ENCODE data around the gene MMD2.

MMD2 gene, protein sequence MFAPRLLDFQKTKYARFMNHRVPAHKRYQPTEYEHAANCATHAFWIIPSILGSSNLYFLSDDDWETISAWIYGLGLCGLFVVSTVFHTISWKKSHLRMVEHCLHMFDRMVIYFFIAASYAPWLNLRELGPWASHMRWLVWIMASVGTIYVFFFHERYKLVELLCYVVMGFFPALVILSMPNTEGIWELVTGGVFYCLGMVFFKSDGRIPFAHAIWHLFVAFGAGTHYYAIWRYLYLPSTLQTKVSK
- 0 reads per million in 3 donors for total RNA-seq

DNA sequence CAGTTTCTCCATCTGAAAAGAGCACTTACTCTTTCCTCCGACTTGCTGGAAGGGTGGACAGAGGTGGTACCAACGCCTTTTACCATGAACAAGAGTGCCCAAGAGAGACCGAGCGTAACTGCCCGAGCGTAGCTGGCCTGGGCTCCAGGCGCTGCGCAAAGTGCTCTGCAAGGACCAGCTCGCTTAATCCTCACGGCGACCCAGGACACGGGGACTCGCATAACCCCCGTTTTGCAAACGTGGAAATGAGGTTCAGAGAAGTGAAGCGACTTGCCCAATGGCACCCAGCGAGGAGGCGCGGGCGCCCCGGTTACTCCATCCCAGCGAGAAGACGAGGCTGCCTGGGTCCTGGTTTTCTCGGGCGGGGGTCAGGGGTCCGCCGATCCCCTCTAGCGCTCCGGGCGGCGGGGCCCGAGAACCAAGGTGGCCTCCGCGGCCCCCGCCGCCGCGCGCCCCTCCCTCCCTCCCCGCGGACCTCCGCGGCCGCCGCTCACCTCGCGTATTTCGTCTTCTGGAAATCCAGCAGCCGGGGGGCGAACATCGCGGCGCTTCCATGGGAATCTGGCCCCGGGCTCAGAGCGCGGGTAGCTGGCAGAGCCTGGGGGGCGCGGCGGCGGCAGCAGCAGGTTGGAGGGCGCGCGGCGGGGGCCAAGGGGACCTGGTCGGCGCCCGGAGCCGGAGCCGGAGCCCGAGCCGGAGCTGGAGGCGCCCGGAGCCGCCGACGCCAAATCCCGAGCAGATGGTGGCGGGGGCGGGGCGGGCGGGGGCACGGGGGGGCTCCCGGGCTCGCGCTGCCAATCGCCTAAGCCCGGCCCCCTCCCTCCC is at the start of gene MMD2:
Gene MMD2, minus strand, starts transcription at position 711 of the 825 bp plus-strand sequence. Its CDS starts 170 bp downstream, at position 541.
- H3K27me3 ChIP-seq (replicated peaks; ENCODE audit: control insufficient read depth, insufficient read depth, low read length, poor library complexity, severe bottlenecking), result peaks cover 8% of the 10 kb centered on the region

DNA sequence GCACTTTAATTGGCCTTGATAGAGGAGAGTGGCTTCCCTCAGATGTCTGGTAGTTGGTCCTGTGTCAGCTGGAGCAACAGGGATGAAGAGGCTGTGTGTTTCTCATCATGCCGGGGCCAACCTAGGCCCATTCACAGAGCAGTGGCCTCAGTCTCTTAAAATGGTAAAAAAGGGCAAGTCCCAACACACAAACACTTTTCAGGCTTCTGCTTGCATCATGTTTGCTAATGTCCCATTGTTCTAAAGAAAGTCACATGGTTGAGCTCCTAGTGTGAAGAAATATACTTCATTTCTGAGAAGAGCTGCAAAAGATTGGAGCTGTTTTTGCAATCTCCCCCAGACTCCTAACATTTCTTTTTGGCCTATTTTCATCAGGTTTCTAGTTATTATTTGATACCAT is 46.1 kb upstream of the MMD2 start:
- DNase-seq, result no peak
- no peaks in the 10 kb centered on the region for H3K4me1 ChIP-seq (ENCODE audit: control insufficient read depth, insufficient read depth, low read length, poor library complexity, severe bottlenecking)
- H3K9me3 ChIP-seq (ENCODE audit: control insufficient read depth, low read length), result no peaks in the 10 kb centered on the region
- no peak overlapping the region for H3K27ac ChIP-seq (ENCODE audit: insufficient read depth, low read length, poor library complexity, severe bottlenecking)
- H3K36me3 ChIP-seq (ENCODE audit: control insufficient read depth, insufficient read depth, low read length), result no peaks in the 10 kb centered on the region
- no peaks in the 10 kb centered on the region for H3K27me3 ChIP-seq (replicated peaks; ENCODE audit: control insufficient read depth, insufficient read depth, low read length, poor library complexity, severe bottlenecking)
- H3K4me3 ChIP-seq (ENCODE audit: insufficient read depth, low read depth, low read length, poor library complexity, severe bottlenecking), result no peak overlapping the region

More for the DNA sequence above, at the start of gene MMD2:
- H3K4me1 ChIP-seq (ENCODE audit: control insufficient read depth, insufficient read depth, low read length, poor library complexity, severe bottlenecking), result peaks cover 6% of the 10 kb centered on the region
- no peaks in the 10 kb centered on the region for H3K36me3 ChIP-seq (ENCODE audit: control insufficient read depth, insufficient read depth, low read length)
- H3K9me3 ChIP-seq (ENCODE audit: control insufficient read depth, low read length), result no peaks in the 10 kb centered on the region
- no peak within 1 kb of the TSS for H3K27ac ChIP-seq (ENCODE audit: insufficient read depth, low read length, poor library complexity, severe bottlenecking)
- no peak within 1 kb of the TSS for H3K4me3 ChIP-seq (ENCODE audit: insufficient read depth, low read depth, low read length, poor library complexity, severe bottlenecking)
- DNase-seq, result no peak

DNA sequence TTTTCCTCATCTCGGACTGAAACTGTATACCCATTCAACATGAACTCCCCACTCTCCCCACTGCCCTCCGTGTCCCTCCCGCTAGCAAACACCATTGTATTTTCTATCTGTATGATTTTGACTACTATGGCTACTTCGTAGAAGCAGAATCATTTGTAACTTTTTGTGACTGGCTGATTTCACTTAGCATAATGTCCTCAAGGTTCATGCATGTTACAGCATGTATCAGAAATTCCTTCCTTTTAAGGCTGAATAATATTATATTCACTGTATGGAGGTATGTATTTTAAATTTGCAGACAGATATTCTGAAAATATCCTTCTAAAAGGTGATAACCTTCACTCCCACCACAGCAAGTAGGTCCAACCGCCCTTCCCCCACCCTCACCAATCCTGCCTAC is 42.9 kb upstream of the MMD2 start:
- Histone ChIP-seq H3K27me3 (replicated peaks; ENCODE audit: control insufficient read depth, insufficient read depth, low read length, poor library complexity, severe bottlenecking) (no peaks in the 10 kb centered on the region), H3K4me1 (ENCODE audit: control insufficient read depth, insufficient read depth, low read length, poor library complexity, severe bottlenecking) (no peaks in the 10 kb centered on the region), H3K27ac (ENCODE audit: insufficient read depth, low read length, poor library complexity, severe bottlenecking) (no peak overlapping the region), H3K36me3 (ENCODE audit: control insufficient read depth, insufficient read depth, low read length) (peaks cover 9% of the 10 kb centered on the region), H3K4me3 (ENCODE audit: insufficient read depth, low read depth, low read length, poor library complexity, severe bottlenecking) (no peak overlapping the region), H3K9me3 (ENCODE audit: control insufficient read depth, low read length) (no peaks in the 10 kb centered on the region)
- DNase-seq, result no peak

DNA sequence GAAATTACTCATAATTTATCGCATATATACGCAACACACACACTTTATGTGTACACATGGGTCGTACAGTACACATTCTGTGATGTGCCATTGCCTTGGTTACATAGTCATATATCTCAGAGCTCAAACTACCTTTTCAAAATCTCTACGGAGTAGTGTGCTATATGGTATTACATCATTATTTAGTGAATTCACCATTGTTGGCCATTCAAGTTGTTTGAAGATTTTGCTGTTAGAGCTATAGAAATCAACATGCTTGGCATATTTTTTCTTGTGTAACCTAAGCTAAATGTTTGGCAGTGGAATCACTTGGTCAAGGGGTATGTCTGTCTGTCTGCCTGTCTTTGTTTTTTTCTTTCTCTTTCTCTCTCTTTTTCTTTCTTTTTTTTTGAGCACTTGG is 42.0 kb upstream of the MMD2 start:
- H3K4me1 ChIP-seq (ENCODE audit: control insufficient read depth, insufficient read depth, low read length, poor library complexity, severe bottlenecking), result no peaks in the 10 kb centered on the region
- H3K27me3 ChIP-seq (replicated peaks; ENCODE audit: control insufficient read depth, insufficient read depth, low read length, poor library complexity, severe bottlenecking), result no peaks in the 10 kb centered on the region
- no peak overlapping the region for H3K4me3 ChIP-seq (ENCODE audit: insufficient read depth, low read depth, low read length, poor library complexity, severe bottlenecking)
- H3K36me3 ChIP-seq (ENCODE audit: control insufficient read depth, insufficient read depth, low read length), result peaks cover 17% of the 10 kb centered on the region
- no peak for DNase-seq
- H3K9me3 ChIP-seq (ENCODE audit: control insufficient read depth, low read length), result no peaks in the 10 kb centered on the region
- H3K27ac ChIP-seq (ENCODE audit: insufficient read depth, low read length, poor library complexity, severe bottlenecking), result no peak overlapping the region

DNA sequence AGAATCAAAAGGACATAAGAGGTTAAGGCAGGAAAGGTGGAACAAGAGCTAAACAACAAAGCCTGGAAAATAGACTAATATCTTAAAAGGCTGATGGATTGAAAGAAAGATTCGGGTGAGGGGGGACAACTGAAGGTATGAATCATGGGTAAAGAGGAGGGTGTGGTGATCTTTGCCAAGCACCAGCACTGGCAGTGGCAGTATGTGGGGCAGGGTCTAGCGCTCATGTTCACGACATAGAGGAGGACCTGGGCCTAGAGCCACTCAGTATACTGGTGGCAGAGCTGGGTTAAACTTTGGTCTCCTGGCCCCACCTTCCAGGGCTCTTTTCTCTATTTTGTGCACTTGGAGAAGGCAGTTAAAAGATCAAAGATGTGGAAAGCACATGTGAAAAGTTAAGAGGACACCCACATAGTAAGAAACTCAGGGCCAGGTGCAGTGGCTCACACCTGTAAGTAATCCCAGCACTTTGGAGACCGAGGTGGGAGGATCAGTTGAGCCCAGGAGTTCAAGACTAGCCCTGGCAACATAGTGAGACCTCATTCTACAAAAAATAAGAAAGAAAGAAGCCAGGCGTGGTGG is 40.5 kb upstream of the MMD2 start:
- Histone ChIP-seq H3K27ac (ENCODE audit: insufficient read depth, low read length, poor library complexity, severe bottlenecking) (no peak overlapping the region), H3K4me1 (ENCODE audit: control insufficient read depth, insufficient read depth, low read length, poor library complexity, severe bottlenecking) (no peaks in the 10 kb centered on the region), H3K36me3 (ENCODE audit: control insufficient read depth, insufficient read depth, low read length) (peaks cover 33% of the 10 kb centered on the region), H3K9me3 (ENCODE audit: control insufficient read depth, low read length) (no peaks in the 10 kb centered on the region), H3K27me3 (replicated peaks; ENCODE audit: control insufficient read depth, insufficient read depth, low read length, poor library complexity, severe bottlenecking) (no peaks in the 10 kb centered on the region), H3K4me3 (ENCODE audit: insufficient read depth, low read depth, low read length, poor library complexity, severe bottlenecking) (no peak overlapping the region)
- DNase-seq, result no peak

DNA sequence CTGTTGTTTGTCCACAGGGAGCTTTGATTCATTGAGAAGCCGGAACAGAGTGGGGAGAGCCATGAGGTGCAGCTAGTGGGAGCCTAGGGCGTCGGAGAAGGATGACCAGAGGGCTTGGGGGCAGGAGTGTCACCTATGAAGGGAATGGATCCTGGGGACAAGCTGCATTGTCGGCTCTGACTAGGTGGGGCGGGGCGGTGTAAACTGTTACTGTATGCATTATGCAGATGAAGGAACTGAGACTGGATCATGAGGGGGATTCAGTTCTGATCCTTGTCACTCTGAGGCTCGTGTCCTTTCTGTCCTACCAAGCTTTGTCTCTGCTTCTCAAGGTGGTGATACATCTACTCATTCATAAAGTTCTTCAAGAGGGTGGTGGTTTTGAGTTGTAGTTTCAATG is 39.9 kb upstream of the MMD2 start:
- H3K27ac ChIP-seq (ENCODE audit: insufficient read depth, low read length, poor library complexity, severe bottlenecking), result no peak overlapping the region
- no peaks in the 10 kb centered on the region for H3K27me3 ChIP-seq (replicated peaks; ENCODE audit: control insufficient read depth, insufficient read depth, low read length, poor library complexity, severe bottlenecking)
- DNase-seq, result no peak
- no peak overlapping the region for H3K4me3 ChIP-seq (ENCODE audit: insufficient read depth, low read depth, low read length, poor library complexity, severe bottlenecking)
- H3K36me3 ChIP-seq (ENCODE audit: control insufficient read depth, insufficient read depth, low read length), result peaks cover 38% of the 10 kb centered on the region
- H3K9me3 ChIP-seq (ENCODE audit: control insufficient read depth, low read length), result no peaks in the 10 kb centered on the region
- H3K4me1 ChIP-seq (ENCODE audit: control insufficient read depth, insufficient read depth, low read length, poor library complexity, severe bottlenecking), result no peaks in the 10 kb centered on the region

DNA sequence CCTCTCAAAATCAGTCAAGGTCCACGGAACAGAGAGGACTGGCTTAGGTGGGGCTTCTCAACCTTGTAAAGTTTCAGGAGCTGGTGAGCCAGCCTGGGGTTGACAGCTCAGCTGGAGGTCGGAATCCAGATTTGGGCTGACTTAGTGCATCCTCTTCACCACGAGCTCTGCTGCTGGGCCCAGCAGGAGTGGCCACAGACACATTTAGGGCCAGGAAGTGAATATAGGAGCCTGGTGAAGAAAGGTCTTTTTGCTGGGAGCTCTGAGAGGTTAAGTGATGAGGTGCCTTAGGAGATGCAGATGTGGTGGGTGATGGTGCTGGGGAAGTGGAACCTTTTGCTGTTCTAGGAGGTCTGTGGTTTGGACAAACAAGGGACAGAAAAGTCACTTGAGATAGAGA is 39.3 kb upstream of the MMD2 start:
- no peak for DNase-seq
- no peak overlapping the region for H3K27ac ChIP-seq (ENCODE audit: insufficient read depth, low read length, poor library complexity, severe bottlenecking)
- no peaks in the 10 kb centered on the region for H3K9me3 ChIP-seq (ENCODE audit: control insufficient read depth, low read length)
- peaks cover 45% of the 10 kb centered on the region for H3K36me3 ChIP-seq (ENCODE audit: control insufficient read depth, insufficient read depth, low read length)
- no peaks in the 10 kb centered on the region for H3K4me1 ChIP-seq (ENCODE audit: control insufficient read depth, insufficient read depth, low read length, poor library complexity, severe bottlenecking)
- no peaks in the 10 kb centered on the region for H3K27me3 ChIP-seq (replicated peaks; ENCODE audit: control insufficient read depth, insufficient read depth, low read length, poor library complexity, severe bottlenecking)
- no peak overlapping the region for H3K4me3 ChIP-seq (ENCODE audit: insufficient read depth, low read depth, low read length, poor library complexity, severe bottlenecking)

DNA sequence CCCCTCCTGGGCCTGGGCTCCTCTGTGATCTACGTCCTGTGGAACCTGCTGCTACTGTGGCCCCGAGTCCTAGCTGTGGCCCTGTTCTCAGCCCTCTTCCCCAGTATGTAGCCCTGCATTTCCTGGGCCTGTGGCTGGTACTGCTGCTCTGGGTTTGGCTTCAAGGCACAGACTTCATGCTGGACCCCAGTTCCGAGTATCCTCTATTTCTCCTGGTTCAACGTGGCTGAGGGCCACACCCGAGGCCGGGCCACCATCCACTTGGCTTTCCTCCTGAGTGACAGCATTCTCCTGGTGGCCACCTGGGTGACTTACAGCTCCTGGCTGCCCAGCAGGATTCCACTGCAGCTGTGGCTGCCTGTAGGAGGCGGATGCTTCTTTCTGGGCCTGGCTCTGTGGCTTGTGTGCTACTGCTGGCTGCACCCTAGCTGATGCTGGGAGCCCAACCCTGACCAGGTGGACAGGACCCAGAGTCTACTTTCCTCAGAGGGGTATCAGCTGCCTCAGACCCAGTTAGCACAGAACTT is 37.8 kb upstream of the MMD2 start:
- Histone ChIP-seq H3K27ac (ENCODE audit: insufficient read depth, low read length, poor library complexity, severe bottlenecking) (no peak overlapping the region), H3K4me3 (ENCODE audit: insufficient read depth, low read depth, low read length, poor library complexity, severe bottlenecking) (no peak overlapping the region), H3K27me3 (replicated peaks; ENCODE audit: control insufficient read depth, insufficient read depth, low read length, poor library complexity, severe bottlenecking) (no peaks in the 10 kb centered on the region), H3K9me3 (ENCODE audit: control insufficient read depth, low read length) (no peaks in the 10 kb centered on the region), H3K4me1 (ENCODE audit: control insufficient read depth, insufficient read depth, low read length, poor library complexity, severe bottlenecking) (no peaks in the 10 kb centered on the region), H3K36me3 (ENCODE audit: control insufficient read depth, insufficient read depth, low read length) (peaks cover 56% of the 10 kb centered on the region)
- no peak for DNase-seq

DNA sequence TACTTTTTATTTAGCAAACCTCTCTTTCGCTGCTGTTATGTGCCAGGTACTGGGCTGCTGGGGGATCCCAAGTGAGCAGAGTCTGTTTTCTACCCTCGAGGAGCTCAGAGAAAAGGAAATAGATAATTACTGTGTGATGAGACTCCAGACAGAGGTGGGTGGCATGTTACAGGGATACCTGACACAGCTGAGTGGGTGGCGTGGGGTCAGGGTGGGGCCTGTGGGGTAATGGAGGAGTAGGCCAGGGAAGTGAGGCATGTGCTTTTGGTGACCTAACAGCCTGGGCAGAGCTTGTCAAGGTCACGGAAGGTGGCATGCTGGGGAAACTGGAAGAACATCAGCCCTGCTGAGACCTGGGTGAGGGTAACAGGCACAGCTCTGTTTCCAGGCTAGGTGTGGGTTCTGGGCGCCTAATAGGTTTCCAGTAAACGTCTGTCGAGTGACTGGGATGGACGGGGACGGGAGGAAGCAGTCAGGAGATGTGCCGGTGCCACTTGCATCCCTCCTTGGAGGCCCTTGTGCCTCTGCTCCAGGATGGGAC is 36.5 kb upstream of the MMD2 start:
- no peaks in the 10 kb centered on the region for H3K4me1 ChIP-seq (ENCODE audit: control insufficient read depth, insufficient read depth, low read length, poor library complexity, severe bottlenecking)
- DNase-seq, result no peak
- peaks cover 65% of the 10 kb centered on the region for H3K36me3 ChIP-seq (ENCODE audit: control insufficient read depth, insufficient read depth, low read length)
- no peaks in the 10 kb centered on the region for H3K27me3 ChIP-seq (replicated peaks; ENCODE audit: control insufficient read depth, insufficient read depth, low read length, poor library complexity, severe bottlenecking)
- H3K27ac ChIP-seq (ENCODE audit: insufficient read depth, low read length, poor library complexity, severe bottlenecking), result no peak overlapping the region
- H3K4me3 ChIP-seq (ENCODE audit: insufficient read depth, low read depth, low read length, poor library complexity, severe bottlenecking), result no peak overlapping the region
- no peaks in the 10 kb centered on the region for H3K9me3 ChIP-seq (ENCODE audit: control insufficient read depth, low read length)

Data from effector memory CD4-positive, alpha-beta T cell (primary cell).